Ishikawa (cell line): ENCODE results near the gene TCF4.
A peak's percentile ranks its signal among the peaks of the same experiment; 100 is the strongest.

Experiments
- CEBPB ChIP-seq: IDR thresholded peaks from 2 replicates; pipeline ENCODE4 v1.6.1; 2012
- CREB1 ChIP-seq: IDR thresholded peaks from 2 replicates; pipeline ENCODE4 v1.6.1; 2012; ENCODE audit warnings: low read depth
- EGR1 ChIP-seq: IDR thresholded peaks from 2 replicates; pipeline ENCODE4 v1.6.1; 2012
- EP300 ChIP-seq: IDR thresholded peaks from 2 replicates; pipeline ENCODE4 v1.6.1; 2012; ENCODE audit warnings: borderline replicate concordance
- FOXM1 ChIP-seq: IDR thresholded peaks from 2 replicates; pipeline ENCODE4 v1.6.1; 2012; ENCODE audit warnings: low read depth, borderline replicate concordance
- MAX ChIP-seq: IDR thresholded peaks from 2 replicates; pipeline ENCODE4 v1.6.1; 2012
- NFIC ChIP-seq: IDR thresholded peaks from 2 replicates; pipeline ENCODE4 v1.6.1; 2012
- RAD21 ChIP-seq: IDR thresholded peaks from 2 replicates; pipeline ENCODE4 v1.6.1; 2012; ENCODE audit warnings: low read depth
- REST ChIP-seq: IDR thresholded peaks from 2 replicates; pipeline ENCODE4 v1.6.1; 2012; ENCODE audit warnings: low read depth, mild to moderate bottlenecking
- TAF1 ChIP-seq: IDR thresholded peaks from 2 replicates; pipeline ENCODE4 v1.6.1; 2012; ENCODE audit warnings: low read depth, mild to moderate bottlenecking
- TCF12 ChIP-seq: IDR thresholded peaks from 2 replicates; pipeline ENCODE4 v1.6.1; 2012; ENCODE audit warnings: low read depth
- TEAD4 ChIP-seq: IDR thresholded peaks from 2 replicates; pipeline ENCODE4 v1.6.1; 2012
- YY1 ChIP-seq: IDR thresholded peaks from 2 replicates; pipeline ENCODE4 v1.6.1; 2012; ENCODE audit warnings: low read depth
- ZBTB7A ChIP-seq: IDR thresholded peaks from 2 replicates; pipeline ENCODE4 v1.6.1; 2012; ENCODE audit warnings: low read depth
- TF ChIP-seq, protein P1 (sequence below): IDR thresholded peaks from 2 replicates; pipeline ENCODE4 v1.6.1; 2012

The TCF4 gene

DNA sequence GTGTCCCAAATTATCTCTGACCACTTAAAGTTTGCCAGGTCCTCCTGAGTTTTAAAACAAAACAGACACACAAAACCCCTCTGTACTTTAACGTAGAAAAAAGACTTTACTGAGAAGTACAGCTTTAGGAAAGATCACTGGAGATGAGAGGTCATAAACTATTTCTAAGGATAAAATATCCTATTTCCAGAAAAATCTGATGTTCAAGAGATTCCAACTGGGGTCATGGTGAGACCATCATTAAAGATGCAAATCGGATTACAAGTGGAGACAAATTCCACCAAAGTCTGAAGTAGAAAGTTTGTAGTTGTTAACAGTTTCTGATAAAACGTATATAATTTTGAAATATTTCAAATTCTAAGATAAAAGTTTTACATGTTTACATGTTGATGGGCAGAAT, 241.6 kb downstream of the TCF4 start:
- no peak for TF ChIP-seq EGR1

DNA sequence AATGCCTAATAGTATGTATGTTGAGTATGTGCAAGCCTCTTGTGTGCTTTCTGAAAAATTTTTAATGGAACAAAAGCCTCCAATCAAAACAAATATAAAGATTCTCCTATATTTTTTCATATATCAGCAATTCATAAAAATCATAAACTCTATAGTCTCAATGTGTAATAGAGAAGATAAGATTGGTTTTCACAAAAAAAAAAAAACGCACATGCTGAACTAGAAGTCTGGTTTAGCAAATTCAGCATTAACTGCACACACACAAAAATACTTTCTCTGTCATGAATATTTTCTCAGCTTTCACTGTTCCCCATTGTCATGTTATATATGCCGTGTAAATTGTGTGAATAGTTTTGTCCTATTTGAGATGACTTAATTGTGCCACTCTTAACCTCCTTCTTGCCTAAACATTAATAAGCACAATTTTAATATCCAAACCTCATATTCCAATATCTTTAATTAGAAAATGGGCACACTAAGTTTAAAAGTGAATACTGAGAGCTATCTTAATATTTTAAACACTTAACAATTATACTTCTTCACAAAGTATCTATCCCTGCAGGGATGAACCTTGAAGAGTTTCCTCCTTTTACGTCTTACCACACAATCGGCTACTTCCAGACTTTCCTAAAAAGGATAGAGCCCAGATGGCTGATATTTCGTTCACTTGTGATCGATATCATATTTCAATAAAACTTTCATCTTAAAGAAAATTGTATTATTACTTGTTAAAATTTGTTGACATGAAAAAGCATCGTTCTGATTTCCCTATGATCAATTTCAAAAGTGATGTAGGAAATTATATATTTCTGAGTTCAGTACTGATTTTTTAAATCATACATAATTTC, 242.7 kb downstream of the TCF4 start:
- no peak for TF ChIP-seq EP300
- TF ChIP-seq MAX: no peak
- no peak for TF ChIP-seq YY1
- no peak for TF ChIP-seq CEBPB
- no peak for TF ChIP-seq TAF1
- no peak for TF ChIP-seq CREB1
- no peak for TF ChIP-seq RAD21
- no peak for TF ChIP-seq TCF12
- no peak for TF ChIP-seq NFIC
- no peak for TF ChIP-seq EGR1
- no peak for TF ChIP-seq FOXM1
- TF ChIP-seq TEAD4: no peak
- no peak for TF ChIP-seq REST
- no peak for TF ChIP-seq ZBTB7A
- TF ChIP-seq, protein P1, sequence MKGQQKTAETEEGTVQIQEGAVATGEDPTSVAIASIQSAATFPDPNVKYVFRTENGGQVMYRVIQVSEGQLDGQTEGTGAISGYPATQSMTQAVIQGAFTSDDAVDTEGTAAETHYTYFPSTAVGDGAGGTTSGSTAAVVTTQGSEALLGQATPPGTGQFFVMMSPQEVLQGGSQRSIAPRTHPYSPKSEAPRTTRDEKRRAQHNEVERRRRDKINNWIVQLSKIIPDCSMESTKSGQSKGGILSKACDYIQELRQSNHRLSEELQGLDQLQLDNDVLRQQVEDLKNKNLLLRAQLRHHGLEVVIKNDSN: no peak

DNA sequence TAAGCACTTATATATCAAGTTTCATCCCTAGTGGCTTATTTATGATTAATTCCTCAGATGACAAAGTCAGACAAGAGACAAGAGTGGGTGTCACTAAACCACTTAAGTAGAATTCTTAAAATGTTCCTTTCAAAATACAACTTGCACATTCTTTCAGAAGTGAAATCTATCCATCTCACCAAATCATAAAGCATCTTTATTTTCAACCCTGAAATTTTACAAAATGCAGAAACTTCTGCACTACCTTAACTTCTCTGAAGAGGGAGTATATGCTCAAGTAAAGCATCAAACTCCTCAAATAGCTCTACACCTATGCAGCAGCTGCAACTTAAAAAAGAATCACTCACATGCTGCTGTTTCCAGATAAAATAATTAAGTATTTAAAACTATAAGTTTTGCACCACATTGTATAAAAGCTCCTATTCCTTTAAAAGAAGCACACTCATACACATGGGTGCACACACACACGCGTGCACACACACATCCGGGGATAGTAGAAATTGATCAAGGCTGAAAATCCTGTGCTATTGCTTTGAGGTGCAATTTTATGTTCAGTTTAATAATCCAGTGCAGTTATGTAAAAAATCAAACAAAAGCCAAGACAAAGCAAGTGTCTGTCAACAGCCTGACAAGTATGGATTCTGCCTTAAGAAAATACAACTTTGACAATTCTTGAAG, 244.5 kb downstream of the TCF4 start:
- TF ChIP-seq RAD21 (peak; percentile 47), ZBTB7A (no peak)

- TF ChIP-seq NFIC (no peak), ZBTB7A (no peak), TEAD4 (no peak), REST (no peak), TCF12 (no peak), EGR1 (no peak), FOXM1 (no peak), TAF1 (no peak), CEBPB (no peak), RAD21 (no peak), YY1 (no peak), MAX (no peak), CREB1 (no peak), EP300 (no peak)
- TF ChIP-seq, protein P1: no peak
Observed at GRCh38 chr18:55340998-55341397, 247.0 kb downstream of the TCF4 start.

DNA sequence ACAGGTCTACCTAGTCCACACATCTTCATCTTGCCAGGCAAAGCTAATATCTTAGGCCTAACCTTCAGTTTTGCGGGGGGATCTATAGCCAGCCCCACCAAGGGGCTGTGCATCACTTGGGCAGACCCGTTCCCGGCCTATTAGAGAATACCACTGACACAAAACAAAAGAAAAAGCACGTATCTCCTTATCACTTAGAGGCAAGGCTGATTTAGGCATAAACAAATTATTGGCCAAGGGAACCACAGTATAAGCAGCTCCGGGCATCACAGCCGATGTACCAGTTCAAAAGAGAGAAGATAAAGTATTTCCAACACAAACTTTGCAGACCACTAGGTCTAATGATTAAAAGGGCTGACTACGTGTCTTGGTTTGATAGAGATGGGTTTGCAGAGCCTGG, 248.0 kb downstream of the TCF4 start:
- no peak for TF ChIP-seq TCF12
- TF ChIP-seq, protein P1: no peak
- no peak for TF ChIP-seq EGR1
- TF ChIP-seq CREB1: no peak
- TF ChIP-seq YY1: no peak
- TF ChIP-seq NFIC: no peak
- TF ChIP-seq TEAD4: no peak
- TF ChIP-seq ZBTB7A: no peak
- TF ChIP-seq TAF1: no peak
- TF ChIP-seq MAX: no peak
- TF ChIP-seq RAD21: no peak
- TF ChIP-seq FOXM1: no peak
- TF ChIP-seq REST: no peak
